GM18499 (cell line): ENCODE measurements around the gene WDFY4.

Experiments used
- ATAC-seq: cut with Tn5 transposase; IDR thresholded peaks from one replicate; pipeline ENCODE4 v1.9.1; 2021; ENCODE audit warnings: moderate number of reproducible peaks; ENCODE audit not compliant: insufficient read depth, unreplicated experiment

WDFY4 gene

GRCh38 chr10:48653944-48654698 is 30.6 kb upstream of the WDFY4 start:
- no peak for ATAC-seq

- ATAC-seq, result no peak
These were observed 29.0 kb upstream of the WDFY4 start for GRCh38 chr10:48655411-48656240.

- ATAC-seq, result no peak
These were observed 28.3 kb upstream of the WDFY4 start for GRCh38 chr10:48656241-48656913.

- ATAC-seq, result no peak
These were observed 27.8 kb upstream of the WDFY4 start for GRCh38 chr10:48656914-48657305.

GRCh38 chr10:48657416-48657815 is 27.3 kb upstream of the WDFY4 start:
- ATAC-seq, result no peak

GRCh38 chr10:48658243-48658974 is 26.3 kb upstream of the WDFY4 start:
- no peak for ATAC-seq

- ATAC-seq, result no peak
These were observed 25.8 kb upstream of the WDFY4 start for GRCh38 chr10:48658975-48659269.

GRCh38 chr10:48659790-48660189 is 24.9 kb upstream of the WDFY4 start:
- ATAC-seq, result no peak

GRCh38 chr10:48661441-48661840 is 23.2 kb upstream of the WDFY4 start:
- ATAC-seq, result no peak

GRCh38 chr10:48667960-48668590 is 16.6 kb upstream of the WDFY4 start:
- peak; percentile 22 for ATAC-seq

- peak; percentile 42 for ATAC-seq
These were observed 13.4 kb upstream of the WDFY4 start for GRCh38 chr10:48670978-48671913.

GRCh38 chr10:48671914-48672595 is 12.6 kb upstream of the WDFY4 start:
- peak; percentile 23 for ATAC-seq

- peak; percentile 22 for ATAC-seq
These were observed 11.9 kb upstream of the WDFY4 start for GRCh38 chr10:48672596-48673265.

- no peak for ATAC-seq
These were observed 7.0 kb upstream of the WDFY4 start for GRCh38 chr10:48677625-48678024.

GRCh38 chr10:48678041-48678440 is 6.6 kb upstream of the WDFY4 start:
- peak; percentile 50 for ATAC-seq

GRCh38 chr10:48681740-48682139 is 2.9 kb upstream of the WDFY4 start:
- no peak for ATAC-seq

- no peak for ATAC-seq
These were observed 2.4 kb upstream of the WDFY4 start for GRCh38 chr10:48682265-48682664.

- ATAC-seq, result no peak
These were observed 1.2 kb upstream of the WDFY4 start for GRCh38 chr10:48683424-48683823.
